HCT116 (cell line): ENCODE measurements around the gene ANKRD13D. TPM values are rescaled to one million over a fixed set of nuclear protein-coding genes. Genes with fewer than 3 reads are reported as not detected.
A peak's percentile ranks its signal among the peaks of the same experiment; 100 is the strongest.

ENCODE experiments used
- ATAC-seq: fragments of 200-7000 bp; cut with Tn5 transposase; 2 replicates; pipeline ENCODE4 v1.9.1; 2020; ENCODE audit warnings: mild to moderate bottlenecking, moderate library complexity
- BruUV-seq: library from RNA; stranded (reverse); fragments of 400-500 nt; replicated peaks from 2 replicates; lab custom pipeline; 2021; lab: Mats Ljungman, UMichigan
- CTCF ChIA-PET: fragments of 300-600 bp; sonication (Branson Sonifier 250); formaldehyde crosslinking; loops from one replicate; lab custom pipeline; 2021; ENCODE audit warnings: antibody characterized with exemption; lab: Charles Lee
- POLR2A ChIA-PET: fragments of 300-600, 350-600 bp; sonication (Branson Sonifier 250); formaldehyde crosslinking; loops from one replicate; lab custom pipeline; 2021; ENCODE audit warnings: antibody characterized with exemption; lab: Charles Lee
- RAD21 ChIA-PET, 2 experiments: fragments of 300-600 bp; sonication (Branson Sonifier 250); formaldehyde crosslinking; loops; one replicate each; lab custom pipeline; 2023; ENCODE audit warnings: low total read pairs in 2 of 2; ENCODE audit not compliant: uncharacterized antibody in 2 of 2, unreplicated experiment in 2 of 2, low non-redundant PET in 1 of 2; lab: Charles Lee
- DNase-seq: peaks from one replicate; pipeline ENCODE4 v3.0.0-alpha.2; 2010; ENCODE audit warnings: low read depth, low spot score
- H2AFZ ChIP-seq: fragments of 200-600 bp; shearing (Covaris generic), sonication (generic); 2 replicates; pipeline ENCODE4 v1.6.1; 2017; ENCODE audit warnings: low read depth, mixed run types, mixed read lengths, antibody characterized with exemption, low read length; ENCODE audit not compliant: poor library complexity, severe bottlenecking
- H3K27ac ChIP-seq: 2 replicates; pipeline ENCODE4 v1.5.1; 2012; ENCODE audit warnings: low read depth, low read length
- H3K27me3 ChIP-seq: fragments of 200-600 bp; sonication (generic); 2 replicates; pipeline ENCODE4 v1.6.1; 2016; ENCODE audit warnings: mixed run types, low read length, mixed read lengths; ENCODE audit not compliant: insufficient read depth
- H3K36me3 ChIP-seq, 2 experiments: fragments of 200-500 bp in 1 of 2; fragments of 200-600 bp in 1 of 2; sonication (Bioruptor generic) in 1 of 2; sonication (generic) in 1 of 2; 2 replicates each; pipeline versions ENCODE4 v1.5.1 to v1.6.1; 2014 to 2016; ENCODE audit warnings: low read length in 2 of 2, inconsistent platforms in 1 of 2, mixed read lengths in 1 of 2, mixed run types in 1 of 2; ENCODE audit not compliant: insufficient read depth in 2 of 2, control insufficient read depth in 1 of 2
- H3K4me1 ChIP-seq, 2 experiments: fragments of 200-600 bp in 1 of 2; sonication (generic) in 1 of 2; 2 replicates each; pipeline versions ENCODE4 v1.5.1 to v1.6.1; 2012 to 2017; ENCODE audit warnings: low read length in 2 of 2, inconsistent platforms in 1 of 2, mild to moderate bottlenecking in 1 of 2, mixed read lengths in 1 of 2, mixed run types in 1 of 2, moderate library complexity in 1 of 2; ENCODE audit not compliant: insufficient read depth in 2 of 2, control insufficient read depth in 1 of 2
- H3K4me2 ChIP-seq: fragments of 200-600 bp; sonication (generic); 2 replicates; pipeline ENCODE4 v1.6.1; 2017; ENCODE audit warnings: mixed run types, low read length, mixed read lengths
- H3K4me3 ChIP-seq, 2 experiments: fragments of 200-600 bp in 1 of 2; sonication (generic) in 1 of 2; replicated peaks in 1 of 2; 2 replicates each; pipeline ENCODE4 v1.5.1; 2011 to 2016; ENCODE audit warnings: low read length in 2 of 2, control low read depth in 1 of 2, low read depth in 1 of 2, mild to moderate bottlenecking in 1 of 2, mixed read lengths in 1 of 2, mixed run types in 1 of 2
- H3K79me2 ChIP-seq: fragments of 200-600 bp; sonication (generic); 2 replicates; pipeline ENCODE4 v1.6.1; 2017; ENCODE audit warnings: mild to moderate bottlenecking, mixed run types, low read length, moderate library complexity, mixed read lengths; ENCODE audit not compliant: insufficient read depth
- H3K9ac ChIP-seq: fragments of 200-600 bp; sonication (generic); 2 replicates; pipeline ENCODE4 v1.6.1; 2016; ENCODE audit warnings: low read length, mixed read lengths
- H3K9me2 ChIP-seq: fragments of 200-600 bp; sonication (generic), shearing (Covaris generic); 2 replicates; pipeline ENCODE4 v1.6.1; 2017; ENCODE audit warnings: mixed run types, mild to moderate bottlenecking, moderate library complexity; ENCODE audit not compliant: insufficient read depth
- H3K9me3 ChIP-seq, 2 experiments: fragments of 200-500 bp in 1 of 2; fragments of 200-600 bp in 1 of 2; sonication (Bioruptor generic) in 1 of 2; sonication (generic) in 1 of 2; 2 replicates each; pipeline ENCODE4 v1.6.1; 2014 to 2017; ENCODE audit warnings: low read length in 2 of 2, mixed read lengths in 2 of 2, inconsistent platforms in 1 of 2, low read depth in 1 of 2, mild to moderate bottlenecking in 1 of 2, mixed run types in 1 of 2, moderate library complexity in 1 of 2; ENCODE audit not compliant: control insufficient read depth in 1 of 2, insufficient read depth in 1 of 2
- H4K20me1 ChIP-seq: fragments of 200-600 bp; sonication (generic), shearing (Covaris generic); 2 replicates; pipeline ENCODE4 v1.6.1; 2017; ENCODE audit warnings: mixed run types, mild to moderate bottlenecking, moderate library complexity; ENCODE audit not compliant: insufficient read depth
- EGR1 ChIP-seq: IDR thresholded peaks from 2 replicates; pipeline ENCODE4 v1.6.1; 2012; ENCODE audit warnings: low read depth
- EZH2 ChIP-seq: fragments of 200-600 bp; sonication (generic); IDR thresholded peaks from 2 replicates; pipeline ENCODE4 v1.6.1; 2017; ENCODE audit warnings: antibody characterized with exemption, mixed run types
- EZH2phosphoT487 ChIP-seq: fragments of 200-600 bp; IDR thresholded peaks from 2 replicates; pipeline ENCODE4 v1.6.1; 2018; ENCODE audit warnings: antibody characterized with exemption, borderline replicate concordance
- POLR2AphosphoS5 ChIP-seq: IDR thresholded peaks from 2 replicates; pipeline ENCODE4 v1.6.1; 2011; ENCODE audit warnings: mild to moderate bottlenecking, low read depth, low read length, moderate library complexity
- YY1 ChIP-seq: IDR thresholded peaks from 2 replicates; pipeline ENCODE4 v1.6.1; 2011; ENCODE audit warnings: low read length, low read depth, moderate library complexity, mild to moderate bottlenecking; ENCODE audit not compliant: insufficient replicate concordance; ENCODE audit errors: extremely low read depth
- intact Hi-C: fragments of 100-400 bp; cut with micrococcal nuclease; formaldehyde crosslinking; loops from 2 replicates; pipeline ENCODE4 v1.10.0; 2022
- total RNA-seq: library from RNA; stranded (reverse); gene quantifications from one replicate; pipeline ENCODE4 v1.2.1, GENCODE V29; 2021; ENCODE audit not compliant: unreplicated experiment
- TF ChIP-seq, protein P1 (sequence below): IDR thresholded peaks from 2 replicates; pipeline ENCODE4 v1.6.1; 2012
- TF ChIP-seq, protein P2 (sequence below): IDR thresholded peaks from 2 replicates; pipeline ENCODE4 v1.6.1; 2012

The ANKRD13D gene
- total RNA-seq, 1 experiment from 2014 or later = 61.1 TPM

- POLR2A ChIA-PET = interaction anchor here (0.6 to 1.9 kb wide), 4 partner anchors 22 to 113 kb away, joined by 3 to 7 read pairs (median 4); no protein-coding TSS in a partner anchor
- CTCF ChIA-PET = interaction anchor here (0.7 to 4.2 kb wide), 18 partner anchors 8 to 210 kb away, joined by 3 to 60 read pairs (median 4); no protein-coding TSS in a partner anchor
- TF ChIP-seq, protein P1, sequence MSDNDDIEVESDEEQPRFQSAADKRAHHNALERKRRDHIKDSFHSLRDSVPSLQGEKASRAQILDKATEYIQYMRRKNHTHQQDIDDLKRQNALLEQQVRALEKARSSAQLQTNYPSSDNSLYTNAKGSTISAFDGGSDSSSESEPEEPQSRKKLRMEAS = peak; percentile 54; the same call in 1 of the 2 replicates
- TF ChIP-seq YY1 (no peak), EZH2 (no peak), POLR2AphosphoS5 (no peak), EGR1 (no peak), EZH2phosphoT487 (no peak)
- TF ChIP-seq, protein P2, sequence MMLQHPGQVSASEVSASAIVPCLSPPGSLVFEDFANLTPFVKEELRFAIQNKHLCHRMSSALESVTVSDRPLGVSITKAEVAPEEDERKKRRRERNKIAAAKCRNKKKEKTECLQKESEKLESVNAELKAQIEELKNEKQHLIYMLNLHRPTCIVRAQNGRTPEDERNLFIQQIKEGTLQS = no peak
- TF ChIP-seq, all 23 proteins: peak for 1
- intact Hi-C loops = loop anchor here (1.0 to 2.0 kb wide), 2 partner anchors 55 to 121 kb away; no protein-coding TSS in a partner anchor
- Histone ChIP-seq H3K36me3 (no peaks in the 10 kb centered on the region), H3K9me2 (no peaks in the 10 kb centered on the region), H3K4me2 (peak overlapping the region; percentile 58), H3K9me3 (no peaks in the 10 kb centered on the region), H4K20me1 (no peaks in the 10 kb centered on the region), H3K27ac (no peak overlapping the region), H3K79me2 (peaks cover 6% of the 10 kb centered on the region), H3K4me3 (no peak overlapping the region), H3K27me3 (no peaks in the 10 kb centered on the region), H3K9ac (no peak overlapping the region), H3K4me1 (peaks cover 9 to 36% of the 10 kb centered on the region in 2 experiments; a peak in 3 of 4 replicates), H2AFZ (no peak overlapping the region)
- RAD21 ChIA-PET = interaction anchor here (0.6 to 1.6 kb wide), 4 partner anchors 55 to 120 kb away, joined by 3 to 11 read pairs (median 4); no protein-coding TSS in a partner anchor
- ATAC-seq (peak; percentile 2), DNase-seq (no peak)
- no TSS peak for BruUV-seq
These were observed 27.0 kb upstream of the ANKRD13D start for GRCh38 chr11:67261946-67262681.
